ENCODE data around the gene KDM7A. TPM values are rescaled to one million over a fixed set of nuclear protein-coding genes. Genes with fewer than 3 reads are reported as not detected.
A peak's percentile ranks its signal among the peaks of the same experiment; 100 is the strongest.

Gene KDM7A
- total and polyA plus RNA-seq, 2 of the 4 experiments (the other 2 are of a cell fraction) = 1.5 to 2.3 TPM

DNA sequence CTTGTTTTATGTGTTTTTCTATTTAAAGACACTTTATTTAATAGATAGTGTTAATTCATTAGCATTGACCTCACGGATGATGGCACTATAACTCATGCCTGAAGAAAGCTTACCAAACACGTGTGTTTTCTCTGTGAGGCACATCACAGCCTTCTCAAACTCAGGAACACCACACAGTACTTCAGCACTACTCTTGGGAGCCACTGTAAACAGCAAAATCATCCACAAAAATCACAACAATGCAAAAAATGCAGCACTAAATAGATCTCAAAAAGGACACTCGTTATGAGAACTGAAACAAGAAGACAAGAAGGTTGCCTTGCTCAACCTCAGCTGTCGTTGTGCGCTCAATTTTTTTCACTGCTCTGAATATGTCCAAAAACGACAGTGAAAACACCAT is 102.0 kb downstream of the KDM7A start:
- no TSS peak for BruUV-seq (replicated peaks)
- peaks cover 11% of the 10 kb centered on the region for H3K27me3 ChIP-seq (ENCODE audit: control insufficient read depth, insufficient read depth, low read length)
- no peak overlapping the region for H3K4me2 ChIP-seq (ENCODE audit: low read depth, low read length)
- H3K9me3 ChIP-seq (ENCODE audit: control insufficient read depth, insufficient read depth, low read length) = peaks cover 4% of the 10 kb centered on the region
- peak; percentile 83 for ATAC-seq (ENCODE audit: low read depth)
- no peak overlapping the region for H2BK15ac ChIP-seq (ENCODE audit: low read depth, low read length)
- H3K14ac ChIP-seq (replicated peaks; ENCODE audit: low read depth, low read length) = no peak overlapping the region
- H3K27ac ChIP-seq (ENCODE audit: insufficient read depth, low read length) = no peak overlapping the region
- H4K91ac ChIP-seq (ENCODE audit: insufficient read depth, low read depth, low read length) = no peak overlapping the region
- ChIA-PET POLR2A (ENCODE audit: unreplicated experiment) (interaction anchor here (0.6 kb wide), 1 partner anchor 25 kb away, joined by 4 read pairs; no protein-coding TSS in a partner anchor), CTCF (no interaction called here)
- no peak overlapping the region for H3K56ac ChIP-seq (ENCODE audit: extremely low read depth, insufficient read depth, low read length)
- no peak overlapping the region for H2BK5ac ChIP-seq (ENCODE audit: low read depth, low read length, poor library complexity, severe bottlenecking)
- no peak overlapping the region for H2BK120ac ChIP-seq (ENCODE audit: low read depth, low read length)
- no peaks in the 10 kb centered on the region for H3K4me1 ChIP-seq (ENCODE audit: control insufficient read depth, insufficient read depth, low read length)
- no peak overlapping the region for H3K18ac ChIP-seq (ENCODE audit: low read depth, low read length)
- H4K20me1 ChIP-seq (ENCODE audit: insufficient read depth, low read length) = no peaks in the 10 kb centered on the region
- H2AFZ ChIP-seq (replicated peaks; ENCODE audit: low read length, poor library complexity) = no peak overlapping the region
- in situ Hi-C loops (cut with MboI; ENCODE audit: low sequenced_read_pairs) (no loop called here), dilution Hi-C loops (cut with HindIII; ENCODE audit: low sequenced_read_pairs, unreplicated experiment) (no loop called here), intact Hi-C loops (cut with micrococcal nuclease) (no loop called here)
- no peak overlapping the region for H3K9ac ChIP-seq (ENCODE audit: low read depth, low read length)
- TF ChIP-seq BHLHE40 (IDR thresholded peaks at IDR 0.05; ENCODE audit: low read depth, low read length) = no peak
- no peak for TF ChIP-seq MAFK (IDR thresholded peaks at IDR 0.05; ENCODE audit: low read depth, low read length)
- TF ChIP-seq FOS (IDR thresholded peaks at IDR 0.05; ENCODE audit: low read depth, low read length) = no peak
- TF ChIP-seq CHD1 (IDR thresholded peaks at IDR 0.05; ENCODE audit: low read depth, low read length) = no peak
- TF ChIP-seq MAZ (IDR thresholded peaks at IDR 0.05; ENCODE audit: borderline replicate concordance, low read depth, low read length) = no peak
- TF ChIP-seq, protein P1, sequence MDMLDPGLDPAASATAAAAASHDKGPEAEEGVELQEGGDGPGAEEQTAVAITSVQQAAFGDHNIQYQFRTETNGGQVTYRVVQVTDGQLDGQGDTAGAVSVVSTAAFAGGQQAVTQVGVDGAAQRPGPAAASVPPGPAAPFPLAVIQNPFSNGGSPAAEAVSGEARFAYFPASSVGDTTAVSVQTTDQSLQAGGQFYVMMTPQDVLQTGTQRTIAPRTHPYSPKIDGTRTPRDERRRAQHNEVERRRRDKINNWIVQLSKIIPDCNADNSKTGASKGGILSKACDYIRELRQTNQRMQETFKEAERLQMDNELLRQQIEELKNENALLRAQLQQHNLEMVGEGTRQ (IDR thresholded peaks at IDR 0.05; ENCODE audit: low read depth, low read length) = no peak
- no peak for TF ChIP-seq RCOR1 (IDR thresholded peaks at IDR 0.05; ENCODE audit: insufficient replicate concordance, low read length)
- TF ChIP-seq NFE2L2 (IDR thresholded peaks at IDR 0.05; ENCODE audit: low read depth, low read length) = no peak
- no peak for TF ChIP-seq MXI1 (IDR thresholded peaks at IDR 0.05; ENCODE audit: borderline replicate concordance, low read depth, low read length)
- TF ChIP-seq, protein P2, sequence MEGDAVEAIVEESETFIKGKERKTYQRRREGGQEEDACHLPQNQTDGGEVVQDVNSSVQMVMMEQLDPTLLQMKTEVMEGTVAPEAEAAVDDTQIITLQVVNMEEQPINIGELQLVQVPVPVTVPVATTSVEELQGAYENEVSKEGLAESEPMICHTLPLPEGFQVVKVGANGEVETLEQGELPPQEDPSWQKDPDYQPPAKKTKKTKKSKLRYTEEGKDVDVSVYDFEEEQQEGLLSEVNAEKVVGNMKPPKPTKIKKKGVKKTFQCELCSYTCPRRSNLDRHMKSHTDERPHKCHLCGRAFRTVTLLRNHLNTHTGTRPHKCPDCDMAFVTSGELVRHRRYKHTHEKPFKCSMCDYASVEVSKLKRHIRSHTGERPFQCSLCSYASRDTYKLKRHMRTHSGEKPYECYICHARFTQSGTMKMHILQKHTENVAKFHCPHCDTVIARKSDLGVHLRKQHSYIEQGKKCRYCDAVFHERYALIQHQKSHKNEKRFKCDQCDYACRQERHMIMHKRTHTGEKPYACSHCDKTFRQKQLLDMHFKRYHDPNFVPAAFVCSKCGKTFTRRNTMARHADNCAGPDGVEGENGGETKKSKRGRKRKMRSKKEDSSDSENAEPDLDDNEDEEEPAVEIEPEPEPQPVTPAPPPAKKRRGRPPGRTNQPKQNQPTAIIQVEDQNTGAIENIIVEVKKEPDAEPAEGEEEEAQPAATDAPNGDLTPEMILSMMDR (conservative IDR thresholded peaks at IDR 0.05; ENCODE audit: low read depth, low read length) = no peak
- H3K4ac ChIP-seq (ENCODE audit: low read depth, low read length) = no peak overlapping the region
- no peak overlapping the region for H2BK20ac ChIP-seq (ENCODE audit: low read depth, low read length)
- H3K4me3 ChIP-seq (ENCODE audit: insufficient read depth, low read depth, low read length) = no peak overlapping the region
- peak; percentile 32 for DNase-seq
- H4K5ac ChIP-seq (ENCODE audit: low read depth, low read length) = no peak overlapping the region
- H3K9me1 ChIP-seq (ENCODE audit: insufficient read depth, low read length) = no peaks in the 10 kb centered on the region
- H2AK9ac ChIP-seq (replicated peaks; ENCODE audit: low read depth, low read length, poor library complexity) = no peak overlapping the region
- no peak overlapping the region for H2AK5ac ChIP-seq (ENCODE audit: low read depth, low read length)
- H3K23ac ChIP-seq (ENCODE audit: low read depth, low read length) = no peak overlapping the region
- H4K8ac ChIP-seq (ENCODE audit: low read depth in 2 of 2, low read length in 2 of 2) = no peak overlapping the region
- whole genome bisulfite sequencing, 2 experiments (ENCODE audit: extremely low coverage in 2 of 2, insufficient read length in 1 of 2) = 33% methylated on average over 2 of the region's 6 CpGs; no CpG with 5 or more reads in 1 of the 2 experiments
- no peaks in the 10 kb centered on the region for H3K36me3 ChIP-seq (ENCODE audit: control insufficient read depth, insufficient read depth, low read length)
- H3K79me1 ChIP-seq (ENCODE audit: low read depth in 1 of 2, low read length in 2 of 2) = no peaks in the 10 kb centered on the region
